ENCODE data around the gene MOB1A. TPM values are rescaled to one million over a fixed set of nuclear protein-coding genes. Genes with fewer than 3 reads are reported as not detected.

MOB1A gene
- polyA plus RNA-seq, 1 donor from 2014 or later: 39.2 TPM

DNA sequence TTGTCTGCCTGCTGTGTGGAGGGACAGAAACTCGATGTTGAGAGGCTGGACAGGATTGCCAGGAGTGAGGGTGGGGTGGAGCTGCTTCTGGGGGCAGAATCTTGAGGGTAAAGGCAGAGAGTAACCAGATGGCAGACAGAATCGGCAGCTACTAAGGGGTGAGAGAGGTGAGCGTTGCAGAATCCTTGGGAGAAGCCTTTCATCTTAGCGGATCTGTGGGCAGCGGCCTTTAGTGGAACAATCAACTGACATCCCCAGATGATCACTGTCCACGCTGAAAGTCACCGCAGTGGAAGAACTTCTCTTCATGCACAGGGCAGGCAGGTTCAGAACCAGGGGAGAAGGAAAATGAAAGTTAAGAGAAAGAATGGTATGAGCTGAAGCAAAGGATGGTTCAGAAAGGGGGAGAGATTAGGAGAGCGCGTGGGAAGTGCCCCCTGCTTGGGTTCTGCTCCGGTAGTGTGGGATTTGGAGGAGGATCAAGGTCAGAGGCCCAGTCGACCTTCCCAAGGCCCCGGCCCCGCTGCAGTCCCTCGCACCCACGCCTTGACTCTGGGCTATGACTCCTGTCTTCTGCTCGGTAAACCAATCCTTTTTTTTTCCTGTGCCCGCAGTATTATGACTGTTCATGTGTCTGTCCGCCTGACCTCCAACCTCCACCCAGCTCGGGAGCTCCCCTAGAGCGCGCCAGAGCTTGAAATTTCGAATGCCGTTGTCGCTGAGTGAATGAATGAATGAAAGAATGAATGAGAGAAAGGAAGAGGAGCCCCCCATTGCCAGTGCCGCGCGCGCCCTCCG lies 31.6 kb downstream of the MOB1A start:
- H3K36me3 ChIP-seq (ENCODE audit: insufficient read depth, low read length): peaks cover 3% of the 10 kb centered on the region
- H3K27me3 ChIP-seq (ENCODE audit: insufficient read depth, low read depth, low read length): no peaks in the 10 kb centered on the region
- H3K9ac ChIP-seq (ENCODE audit: low read length): peak overlapping the region; percentile 76
- peak overlapping the region; percentile 94 for H3K4me3 ChIP-seq (ENCODE audit: low read length)
- peak overlapping the region; percentile 72 for H3K27ac ChIP-seq (ENCODE audit: low read length)
- H3F3A ChIP-seq (ENCODE audit: insufficient read depth, low read length, poor library complexity, severe bottlenecking): no peaks in the 10 kb centered on the region
- no peak for TF ChIP-seq POLR2AphosphoS5 (IDR thresholded peaks at IDR 0.05)
- TF ChIP-seq TAF1 (IDR thresholded peaks at IDR 0.05; ENCODE audit: low read depth): no peak
- TF ChIP-seq MXI1 (conservative IDR thresholded peaks at IDR 0.05; ENCODE audit: poor library complexity, severe bottlenecking): no peak
- no peak for TF ChIP-seq RAD21 (conservative IDR thresholded peaks at IDR 0.05)
- TF ChIP-seq, protein P1, sequence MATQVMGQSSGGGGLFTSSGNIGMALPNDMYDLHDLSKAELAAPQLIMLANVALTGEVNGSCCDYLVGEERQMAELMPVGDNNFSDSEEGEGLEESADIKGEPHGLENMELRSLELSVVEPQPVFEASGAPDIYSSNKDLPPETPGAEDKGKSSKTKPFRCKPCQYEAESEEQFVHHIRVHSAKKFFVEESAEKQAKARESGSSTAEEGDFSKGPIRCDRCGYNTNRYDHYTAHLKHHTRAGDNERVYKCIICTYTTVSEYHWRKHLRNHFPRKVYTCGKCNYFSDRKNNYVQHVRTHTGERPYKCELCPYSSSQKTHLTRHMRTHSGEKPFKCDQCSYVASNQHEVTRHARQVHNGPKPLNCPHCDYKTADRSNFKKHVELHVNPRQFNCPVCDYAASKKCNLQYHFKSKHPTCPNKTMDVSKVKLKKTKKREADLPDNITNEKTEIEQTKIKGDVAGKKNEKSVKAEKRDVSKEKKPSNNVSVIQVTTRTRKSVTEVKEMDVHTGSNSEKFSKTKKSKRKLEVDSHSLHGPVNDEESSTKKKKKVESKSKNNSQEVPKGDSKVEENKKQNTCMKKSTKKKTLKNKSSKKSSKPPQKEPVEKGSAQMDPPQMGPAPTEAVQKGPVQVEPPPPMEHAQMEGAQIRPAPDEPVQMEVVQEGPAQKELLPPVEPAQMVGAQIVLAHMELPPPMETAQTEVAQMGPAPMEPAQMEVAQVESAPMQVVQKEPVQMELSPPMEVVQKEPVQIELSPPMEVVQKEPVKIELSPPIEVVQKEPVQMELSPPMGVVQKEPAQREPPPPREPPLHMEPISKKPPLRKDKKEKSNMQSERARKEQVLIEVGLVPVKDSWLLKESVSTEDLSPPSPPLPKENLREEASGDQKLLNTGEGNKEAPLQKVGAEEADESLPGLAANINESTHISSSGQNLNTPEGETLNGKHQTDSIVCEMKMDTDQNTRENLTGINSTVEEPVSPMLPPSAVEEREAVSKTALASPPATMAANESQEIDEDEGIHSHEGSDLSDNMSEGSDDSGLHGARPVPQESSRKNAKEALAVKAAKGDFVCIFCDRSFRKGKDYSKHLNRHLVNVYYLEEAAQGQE (IDR thresholded peaks at IDR 0.05; ENCODE audit: borderline replicate concordance): no peak
- no peak for TF ChIP-seq SMC3 (conservative IDR thresholded peaks at IDR 0.05; ENCODE audit: poor library complexity)
- no peak for TF ChIP-seq EP300 (conservative IDR thresholded peaks at IDR 0.05; ENCODE audit: poor library complexity, severe bottlenecking)
- TF ChIP-seq, protein P2, sequence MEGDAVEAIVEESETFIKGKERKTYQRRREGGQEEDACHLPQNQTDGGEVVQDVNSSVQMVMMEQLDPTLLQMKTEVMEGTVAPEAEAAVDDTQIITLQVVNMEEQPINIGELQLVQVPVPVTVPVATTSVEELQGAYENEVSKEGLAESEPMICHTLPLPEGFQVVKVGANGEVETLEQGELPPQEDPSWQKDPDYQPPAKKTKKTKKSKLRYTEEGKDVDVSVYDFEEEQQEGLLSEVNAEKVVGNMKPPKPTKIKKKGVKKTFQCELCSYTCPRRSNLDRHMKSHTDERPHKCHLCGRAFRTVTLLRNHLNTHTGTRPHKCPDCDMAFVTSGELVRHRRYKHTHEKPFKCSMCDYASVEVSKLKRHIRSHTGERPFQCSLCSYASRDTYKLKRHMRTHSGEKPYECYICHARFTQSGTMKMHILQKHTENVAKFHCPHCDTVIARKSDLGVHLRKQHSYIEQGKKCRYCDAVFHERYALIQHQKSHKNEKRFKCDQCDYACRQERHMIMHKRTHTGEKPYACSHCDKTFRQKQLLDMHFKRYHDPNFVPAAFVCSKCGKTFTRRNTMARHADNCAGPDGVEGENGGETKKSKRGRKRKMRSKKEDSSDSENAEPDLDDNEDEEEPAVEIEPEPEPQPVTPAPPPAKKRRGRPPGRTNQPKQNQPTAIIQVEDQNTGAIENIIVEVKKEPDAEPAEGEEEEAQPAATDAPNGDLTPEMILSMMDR (IDR thresholded peaks at IDR 0.05; ENCODE audit: poor library complexity, severe bottlenecking): no peak
- no peak for TF ChIP-seq EZH2 (IDR thresholded peaks at IDR 0.05; ENCODE audit: borderline replicate concordance, insufficient read depth, low read length, poor library complexity, severe bottlenecking)
- peak overlapping the region; percentile 94 for H3K4me2 ChIP-seq (ENCODE audit: low read length)
- H3K79me2 ChIP-seq (replicated peaks; ENCODE audit: insufficient read depth, low read length): peaks cover 16% of the 10 kb centered on the region
- H4K20me1 ChIP-seq (ENCODE audit: insufficient read depth): no peaks in the 10 kb centered on the region
- no peaks in the 10 kb centered on the region for H3K9me2 ChIP-seq (ENCODE audit: insufficient read depth, low read length)
- no peaks in the 10 kb centered on the region for H3K9me3 ChIP-seq (ENCODE audit: low read length)
- peak overlapping the region; percentile 33 for H2AFZ ChIP-seq (ENCODE audit: low read depth, low read length)

DNA sequence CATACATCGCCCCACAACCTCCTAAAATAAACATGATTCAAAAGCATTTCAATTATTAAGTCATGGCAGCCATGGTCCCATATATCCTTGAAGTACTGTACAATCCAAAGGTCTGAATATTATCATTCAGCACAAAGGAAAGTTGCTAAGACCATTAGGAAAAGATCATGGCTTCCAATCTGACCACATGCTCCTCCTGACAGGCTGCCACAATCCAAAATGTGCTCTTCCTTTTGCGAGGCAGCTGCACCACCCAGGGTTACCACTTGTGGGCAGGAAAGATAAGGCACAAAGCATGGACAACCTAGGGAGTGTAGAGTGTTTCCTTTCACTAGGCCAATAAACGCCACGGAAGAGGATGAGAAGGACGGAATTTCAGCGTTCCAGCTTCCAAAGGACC lies 36.3 kb downstream of the MOB1A start:
- Histone ChIP-seq H3K36me3 (ENCODE audit: insufficient read depth, low read length) (no peaks in the 10 kb centered on the region), H3K4me2 (ENCODE audit: low read length) (no peak overlapping the region), H3K4me3 (ENCODE audit: low read length) (no peak overlapping the region), H3K9me2 (ENCODE audit: insufficient read depth, low read length) (no peaks in the 10 kb centered on the region), H4K20me1 (ENCODE audit: insufficient read depth) (no peaks in the 10 kb centered on the region), H3K9ac (ENCODE audit: low read length) (no peak overlapping the region), H3K9me3 (ENCODE audit: low read length) (no peaks in the 10 kb centered on the region), H3F3A (ENCODE audit: insufficient read depth, low read length, poor library complexity, severe bottlenecking) (no peaks in the 10 kb centered on the region), H3K27ac (ENCODE audit: low read length) (no peak overlapping the region), H2AFZ (ENCODE audit: low read depth, low read length) (no peak overlapping the region), H3K27me3 (ENCODE audit: insufficient read depth, low read depth, low read length) (no peaks in the 10 kb centered on the region), H3K79me2 (replicated peaks; ENCODE audit: insufficient read depth, low read length) (peaks cover 11% of the 10 kb centered on the region)
- no peak for TF ChIP-seq POLR2AphosphoS5 (IDR thresholded peaks at IDR 0.05)
- TF ChIP-seq EZH2 (IDR thresholded peaks at IDR 0.05; ENCODE audit: borderline replicate concordance, insufficient read depth, low read length, poor library complexity, severe bottlenecking): no peak

All from neural cell (in vitro differentiated cells).